Parathyroid adenoma (tissue), 2 donors: ENCODE measurements around the gene RIPOR3.

Experiments used
- H2AFZ ChIP-seq: fragments of 300-600 bp; sonication (generic); one replicate; pipeline ENCODE4 v1.7.0; 2017; ENCODE audit warnings: antibody characterized with exemption, mild to moderate bottlenecking
- H3K27ac ChIP-seq: fragments of 300-600 bp; sonication (generic); one replicate; pipeline ENCODE4 v1.7.0; 2017
- H3K27me3 ChIP-seq: fragments of 300-600 bp; sonication (generic); one replicate; pipeline ENCODE4 v1.7.0; 2017; ENCODE audit warnings: low read length; ENCODE audit not compliant: control insufficient read depth, insufficient read depth
- H3K36me3 ChIP-seq: fragments of 300-600 bp; sonication (generic); one replicate; pipeline ENCODE4 v1.7.0; 2017; ENCODE audit warnings: low read length; ENCODE audit not compliant: control insufficient read depth, insufficient read depth
- H3K4me1 ChIP-seq: fragments of 300-600 bp; sonication (generic); one replicate; pipeline ENCODE4 v1.7.0; 2017; ENCODE audit warnings: control low read depth
- H3K4me2 ChIP-seq: fragments of 300-600 bp; sonication (generic); one replicate; pipeline ENCODE4 v1.7.0; 2017; ENCODE audit warnings: low read length
- H3K4me3 ChIP-seq: fragments of 300-600 bp; sonication (generic); one replicate; pipeline ENCODE4 v1.7.0; 2017; ENCODE audit warnings: low read depth, low read length
- H3K79me2 ChIP-seq: fragments of 300-600 bp; sonication (generic); one replicate; pipeline ENCODE4 v1.7.0; 2017; ENCODE audit warnings: control low read depth
- H3K9ac ChIP-seq: fragments of 300-600 bp; sonication (generic); one replicate; pipeline ENCODE4 v1.7.0; 2017; ENCODE audit warnings: mild to moderate bottlenecking
- H3K9me3 ChIP-seq: fragments of 300-600 bp; sonication (generic); one replicate; pipeline ENCODE4 v1.7.0; 2017; ENCODE audit warnings: low read length; ENCODE audit not compliant: control insufficient read depth
- TF ChIP-seq, protein P1 (sequence below): fragments of 300-600 bp; sonication (generic); IDR thresholded peaks from one replicate; pipeline ENCODE4 v1.7.0; 2017; ENCODE audit warnings: antibody characterized with exemption, mild to moderate bottlenecking
- donor health status: primary hyperparathyroidism.

RIPOR3 gene

DNA sequence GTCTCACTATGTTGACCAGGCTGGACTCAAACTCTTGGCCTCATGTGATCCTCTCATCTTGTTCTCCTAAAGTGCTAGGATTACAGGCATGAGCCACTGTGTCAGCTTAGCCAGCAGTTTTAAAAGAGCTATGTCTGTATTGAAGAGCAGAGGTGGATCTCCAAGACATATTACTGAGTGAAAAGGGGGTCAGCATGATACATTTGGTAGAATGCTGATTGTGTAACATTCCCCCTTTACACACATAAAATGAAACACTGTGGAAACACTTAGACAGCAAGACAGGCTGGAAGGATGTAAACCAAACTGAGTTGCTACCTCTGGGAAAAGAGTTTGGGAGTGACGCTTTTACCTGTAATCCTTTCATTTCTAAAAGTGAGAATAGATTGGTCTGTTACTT, 1.7 kb upstream of the RIPOR3 start:
- H3K27ac ChIP-seq, result no peak overlapping the region
- TF ChIP-seq, protein P1, sequence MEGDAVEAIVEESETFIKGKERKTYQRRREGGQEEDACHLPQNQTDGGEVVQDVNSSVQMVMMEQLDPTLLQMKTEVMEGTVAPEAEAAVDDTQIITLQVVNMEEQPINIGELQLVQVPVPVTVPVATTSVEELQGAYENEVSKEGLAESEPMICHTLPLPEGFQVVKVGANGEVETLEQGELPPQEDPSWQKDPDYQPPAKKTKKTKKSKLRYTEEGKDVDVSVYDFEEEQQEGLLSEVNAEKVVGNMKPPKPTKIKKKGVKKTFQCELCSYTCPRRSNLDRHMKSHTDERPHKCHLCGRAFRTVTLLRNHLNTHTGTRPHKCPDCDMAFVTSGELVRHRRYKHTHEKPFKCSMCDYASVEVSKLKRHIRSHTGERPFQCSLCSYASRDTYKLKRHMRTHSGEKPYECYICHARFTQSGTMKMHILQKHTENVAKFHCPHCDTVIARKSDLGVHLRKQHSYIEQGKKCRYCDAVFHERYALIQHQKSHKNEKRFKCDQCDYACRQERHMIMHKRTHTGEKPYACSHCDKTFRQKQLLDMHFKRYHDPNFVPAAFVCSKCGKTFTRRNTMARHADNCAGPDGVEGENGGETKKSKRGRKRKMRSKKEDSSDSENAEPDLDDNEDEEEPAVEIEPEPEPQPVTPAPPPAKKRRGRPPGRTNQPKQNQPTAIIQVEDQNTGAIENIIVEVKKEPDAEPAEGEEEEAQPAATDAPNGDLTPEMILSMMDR, result no peak

DNA sequence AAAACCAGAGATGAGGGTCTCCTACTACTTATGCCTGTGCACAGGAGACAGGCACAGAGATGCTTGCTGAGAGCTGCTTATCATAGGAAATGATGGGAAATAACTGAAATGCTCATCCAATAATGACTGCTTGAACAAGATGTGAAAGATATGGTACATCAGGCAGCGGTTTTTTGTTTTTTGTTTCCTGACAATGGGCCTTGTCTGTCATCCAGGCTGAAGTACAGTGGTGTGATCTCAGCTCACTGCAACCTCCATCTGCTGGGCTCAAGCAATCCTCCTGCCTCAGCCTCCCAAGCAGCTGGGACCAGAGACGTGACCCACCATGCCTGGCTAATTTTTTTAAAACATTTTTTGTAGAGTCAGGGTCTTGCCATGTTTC, 1.2 kb upstream of the RIPOR3 start:
- no peak overlapping the region for H3K27ac ChIP-seq
- no peaks in the 10 kb centered on the region for H3K4me1 ChIP-seq
- H3K9me3 ChIP-seq, result no peaks in the 10 kb centered on the region
- H2AFZ ChIP-seq, result no peak overlapping the region
- H3K79me2 ChIP-seq, result no peaks in the 10 kb centered on the region
- no peak overlapping the region for H3K4me3 ChIP-seq
- H3K4me2 ChIP-seq, result no peak overlapping the region
- TF ChIP-seq, protein P1, result no peak
- no peak overlapping the region for H3K9ac ChIP-seq
- no peaks in the 10 kb centered on the region for H3K27me3 ChIP-seq
- H3K36me3 ChIP-seq, result no peaks in the 10 kb centered on the region

More for the DNA sequence above, 1.7 kb upstream of the RIPOR3 start:
- Histone ChIP-seq H3K4me3 (no peak overlapping the region), H3K4me1 (no peaks in the 10 kb centered on the region), H2AFZ (no peak overlapping the region), H3K36me3 (no peaks in the 10 kb centered on the region), H3K9me3 (no peaks in the 10 kb centered on the region), H3K79me2 (no peaks in the 10 kb centered on the region), H3K27me3 (no peaks in the 10 kb centered on the region), H3K4me2 (no peak overlapping the region), H3K9ac (no peak overlapping the region)

DNA sequence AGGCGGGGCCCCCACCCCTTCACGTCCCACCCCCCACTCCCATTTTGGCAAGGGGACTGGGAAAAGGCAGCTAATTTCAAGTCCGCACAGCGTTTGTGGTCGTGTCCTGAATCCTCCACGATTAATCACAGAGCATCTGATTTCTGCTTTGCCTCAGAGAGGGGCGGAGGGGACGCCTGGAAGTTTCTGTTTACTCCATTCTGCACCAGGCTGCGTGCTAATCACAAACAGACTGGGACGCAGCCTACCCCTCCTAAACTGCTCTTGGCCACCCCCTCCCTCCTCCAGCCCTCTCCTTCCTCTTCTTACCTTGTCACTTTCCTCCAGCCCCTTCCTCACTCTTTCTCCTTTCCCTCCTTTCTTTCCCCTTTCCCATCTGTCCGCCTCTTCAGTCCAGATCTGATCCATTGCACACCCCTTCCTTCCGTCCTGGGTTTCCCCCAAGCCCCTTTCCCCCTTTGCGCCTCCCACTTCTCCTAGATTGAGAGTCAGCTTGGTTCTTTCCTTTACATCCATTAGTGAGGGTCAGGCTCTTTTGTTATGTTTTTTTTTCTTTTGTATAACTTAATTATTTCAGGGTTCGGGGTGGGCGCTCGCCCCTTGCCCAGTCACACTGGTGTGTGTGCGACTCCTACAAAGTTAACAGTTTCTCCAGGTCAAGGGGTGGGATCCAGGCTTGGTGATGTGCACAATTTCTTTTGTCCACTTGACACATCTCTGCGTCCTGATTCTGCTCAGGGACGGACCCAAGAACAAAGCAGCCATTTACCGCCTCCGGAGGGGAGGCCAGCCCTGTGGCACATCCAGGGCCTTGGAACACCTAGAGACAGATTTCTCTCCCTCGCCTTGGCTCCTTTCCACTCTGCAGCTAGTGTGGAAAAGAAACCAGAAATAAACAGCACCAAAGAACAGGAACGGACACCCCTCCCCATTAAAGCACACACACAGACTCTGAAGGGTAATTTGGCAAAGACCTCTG, 520 bp upstream of the RIPOR3 start:
- TF ChIP-seq, protein P1, result no peak
- H3K4me2 ChIP-seq, result no peak overlapping the region
- peak overlapping the region; percentile 42 for H2AFZ ChIP-seq
- no peak overlapping the region for H3K4me3 ChIP-seq
- no peaks in the 10 kb centered on the region for H3K79me2 ChIP-seq
- H3K36me3 ChIP-seq, result no peaks in the 10 kb centered on the region
- no peaks in the 10 kb centered on the region for H3K27me3 ChIP-seq
- H3K27ac ChIP-seq, result no peak overlapping the region
- no peaks in the 10 kb centered on the region for H3K4me1 ChIP-seq
- no peaks in the 10 kb centered on the region for H3K9me3 ChIP-seq
- no peak overlapping the region for H3K9ac ChIP-seq

DNA sequence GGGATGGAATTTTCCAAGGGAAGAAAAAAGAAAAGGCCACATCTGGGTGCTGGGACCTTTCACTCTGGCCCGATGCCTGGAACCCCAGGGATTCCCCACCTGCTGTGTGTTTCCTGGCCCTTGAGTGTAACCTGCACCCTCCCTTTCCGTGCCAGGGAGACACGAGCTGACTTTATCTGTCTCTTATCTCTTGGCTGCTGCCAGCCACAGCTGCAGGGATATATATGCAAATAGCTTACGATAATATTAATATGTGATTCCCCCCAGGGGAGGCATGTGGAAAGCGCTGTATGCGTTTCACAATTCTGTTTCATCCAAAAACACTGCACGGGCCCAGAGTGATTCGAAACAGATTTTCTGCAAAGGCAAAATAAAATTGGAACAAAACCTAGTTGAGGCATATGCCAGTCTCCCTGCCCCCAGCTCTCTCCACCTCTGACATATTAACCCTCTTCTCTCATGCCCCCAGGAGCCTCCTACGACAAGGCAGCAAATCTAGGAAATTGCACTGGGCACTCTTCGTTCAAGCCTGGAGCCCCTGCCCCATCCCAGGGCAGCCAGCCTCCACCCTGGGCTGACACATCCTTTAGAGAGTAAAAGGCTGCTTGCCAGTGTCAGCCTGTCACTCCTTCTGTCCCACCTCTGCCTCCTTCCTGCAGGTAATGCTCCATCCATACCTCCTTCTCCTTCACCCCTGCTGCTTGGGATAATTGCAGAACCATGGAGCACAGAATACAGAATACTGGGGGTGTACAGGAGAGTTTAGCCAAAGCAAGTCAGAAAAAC, 1.3 kb downstream of the RIPOR3 start:
- no peaks in the 10 kb centered on the region for H3K79me2 ChIP-seq
- no peaks in the 10 kb centered on the region for H3K9me3 ChIP-seq
- H3K27ac ChIP-seq, result no peak overlapping the region
- no peaks in the 10 kb centered on the region for H3K4me1 ChIP-seq
- no peak overlapping the region for H2AFZ ChIP-seq
- no peaks in the 10 kb centered on the region for H3K36me3 ChIP-seq
- no peak overlapping the region for H3K9ac ChIP-seq
- no peak overlapping the region for H3K4me3 ChIP-seq
- H3K27me3 ChIP-seq, result no peaks in the 10 kb centered on the region
- TF ChIP-seq, protein P1, result no peak
- H3K4me2 ChIP-seq, result no peak overlapping the region
